ENCODE data around the gene NPIPA7.
"Not testable (repeated sequence)": the region's sequence is repeated elsewhere in the genome, so short reads cannot be mapped to it uniquely, and the experiment has no call there.

The NPIPA7 gene

DNA sequence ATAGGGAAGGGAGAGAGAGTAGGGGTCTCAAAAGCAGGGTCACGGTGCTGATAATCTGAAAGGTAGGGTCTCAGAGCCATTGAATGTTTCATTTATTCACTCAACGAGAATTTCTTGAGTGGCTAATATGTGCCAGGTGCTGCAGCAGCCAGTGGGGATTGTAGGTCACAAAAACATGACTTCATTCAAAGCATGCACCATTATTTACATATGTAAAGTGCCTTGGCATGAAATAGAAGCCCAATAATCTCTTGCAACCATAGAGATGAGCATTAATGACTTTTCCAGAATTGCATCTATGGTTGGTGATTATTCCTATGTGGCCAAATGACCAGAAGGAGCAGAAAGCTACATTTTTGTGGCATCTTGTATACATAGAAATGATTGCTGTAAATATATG, 46.2 kb downstream of the NPIPA7 start:
- not testable (repeated sequence) for DNase-seq

DNA sequence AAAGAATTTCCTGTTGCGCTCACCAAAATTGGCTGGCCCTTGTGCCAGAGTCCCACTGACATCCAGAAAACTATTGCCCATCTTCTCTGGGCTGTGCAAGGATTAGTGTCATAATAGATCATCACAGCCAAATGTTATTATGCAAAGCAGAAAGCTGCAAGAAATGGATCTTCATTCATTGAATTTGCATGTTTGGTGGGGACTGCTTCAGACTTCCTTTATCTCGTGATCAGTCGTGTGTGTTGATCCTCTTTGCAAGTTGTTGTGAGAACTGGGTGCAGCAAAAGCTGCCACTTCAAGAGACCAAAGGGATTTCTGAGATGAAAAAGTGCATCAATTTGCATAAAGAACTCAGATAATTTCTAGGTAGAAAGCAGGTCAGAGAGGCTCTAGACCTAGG, 52.2 kb downstream of the NPIPA7 start:
- DNase-seq: not testable (repeated sequence)

DNA sequence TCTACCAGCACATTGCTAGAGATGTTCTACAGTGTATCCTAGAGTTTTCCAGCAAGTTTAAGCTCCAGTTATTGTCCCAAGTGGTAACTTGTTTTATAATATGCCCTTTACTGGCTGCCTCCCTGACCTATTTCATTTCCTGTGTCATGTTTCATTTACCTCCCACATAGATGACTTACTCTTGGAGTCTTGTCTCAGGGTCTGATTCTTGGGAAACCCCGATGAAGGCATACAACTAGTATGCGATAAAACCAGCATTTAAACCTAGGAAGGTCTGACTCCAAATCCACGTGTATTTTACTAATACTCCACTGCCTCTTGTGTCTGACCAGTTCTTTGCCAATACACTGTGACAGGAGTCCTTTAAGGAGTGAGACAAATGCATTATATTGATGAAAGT, 55.8 kb downstream of the NPIPA7 start:
- DNase-seq: not testable (repeated sequence)

DNA sequence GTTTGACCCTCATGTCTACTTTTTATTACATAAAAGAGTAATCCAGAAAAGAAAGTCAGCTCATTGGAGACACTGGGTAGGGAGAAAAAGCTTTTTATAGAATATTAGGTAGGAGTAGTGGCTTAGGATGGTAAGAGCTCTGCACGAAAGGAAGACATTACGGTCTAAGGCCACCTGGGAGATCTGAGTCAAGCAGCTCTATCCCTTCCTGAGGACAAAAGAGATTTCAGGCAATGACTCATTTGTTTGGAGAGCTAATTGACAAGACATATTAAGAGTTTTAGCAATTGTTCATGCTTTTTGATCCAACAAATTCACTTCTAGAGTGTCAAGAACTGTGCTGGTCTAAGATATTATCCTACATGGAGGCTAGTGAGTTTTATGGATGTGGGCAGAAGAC, 62.5 kb downstream of the NPIPA7 start:
- DNase-seq: not testable (repeated sequence)

Measured in right forelimb (tissue), 1 donor.